ENCODE data around the gene UBE2G1.

Gene UBE2G1

DNA sequence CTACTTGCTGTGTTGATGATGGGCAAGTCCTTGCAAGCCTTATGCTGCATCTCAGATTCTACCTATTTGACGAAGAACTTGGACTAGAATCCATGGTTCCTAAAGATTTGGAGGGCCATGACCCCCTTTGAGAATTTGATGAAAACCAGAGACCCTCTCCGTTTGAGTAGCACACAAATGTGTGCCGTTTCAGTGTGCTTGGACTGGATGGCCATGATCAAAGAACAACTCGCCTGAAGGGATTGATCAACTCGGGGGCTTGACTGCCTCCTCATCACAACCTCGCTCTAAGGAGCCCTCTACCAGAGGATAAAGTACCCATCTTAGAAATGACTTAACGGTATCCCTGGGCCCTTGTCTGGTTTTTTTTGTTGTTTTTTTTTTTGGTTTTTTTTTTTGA is 99.9 kb downstream of the UBE2G1 start:
- TF ChIP-seq FOXM1 (IDR thresholded peaks at IDR 0.05; ENCODE audit: borderline replicate concordance, low read depth) (no peak), YY1 (IDR thresholded peaks at IDR 0.05; ENCODE audit: low read depth) (no peak), TAF1 (IDR thresholded peaks at IDR 0.05; ENCODE audit: low read depth) (no peak), NFIC (IDR thresholded peaks at IDR 0.05) (no peak), TCF12 (IDR thresholded peaks at IDR 0.05; ENCODE audit: low read depth) (no peak), EP300 (IDR thresholded peaks at IDR 0.05; ENCODE audit: borderline replicate concordance) (no peak)

DNA sequence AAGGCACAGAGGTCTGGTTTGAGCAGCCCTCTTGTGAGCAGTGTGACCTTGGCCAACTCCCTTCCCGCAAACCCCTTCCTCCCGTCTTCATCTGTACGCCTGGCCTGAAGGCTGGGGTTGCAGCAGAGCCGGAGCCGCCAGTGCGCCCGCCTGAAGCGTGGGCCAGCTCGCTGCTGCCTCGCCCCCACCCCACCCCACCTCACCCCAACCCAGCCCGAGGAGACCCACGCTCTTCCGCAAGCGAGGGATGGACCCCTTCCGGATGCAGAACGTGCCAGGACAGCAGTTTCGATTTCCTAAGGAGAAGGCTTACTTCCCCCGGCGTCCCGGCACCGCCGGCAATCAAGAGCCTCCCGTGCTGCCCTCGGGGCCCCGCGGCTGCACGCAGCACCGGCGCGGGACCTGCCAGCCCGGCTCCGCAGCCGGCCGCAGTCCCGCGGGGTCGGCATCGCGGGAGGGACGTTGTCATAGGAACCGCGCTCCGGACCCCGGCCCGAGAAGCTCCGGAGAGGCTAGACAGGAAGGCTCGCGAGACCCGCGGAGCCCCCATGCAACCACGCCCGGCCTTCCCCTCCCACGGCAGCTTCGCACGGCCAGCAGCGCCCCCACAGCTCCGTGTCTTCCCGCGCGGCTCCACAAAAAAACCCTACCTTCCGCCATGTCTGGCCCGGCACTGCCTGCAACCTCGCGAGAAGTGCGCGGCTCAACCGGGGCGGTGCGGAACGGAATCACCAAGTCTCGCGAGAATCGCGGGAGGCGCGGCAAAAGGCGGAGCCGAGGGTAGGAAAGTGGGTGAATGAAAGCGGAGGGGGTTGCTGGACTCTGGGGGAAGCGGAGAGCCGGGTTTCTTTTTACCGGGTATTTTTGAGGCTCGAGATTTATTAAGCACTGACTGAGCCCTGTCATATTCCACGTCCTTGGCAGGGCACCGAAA is 102.9 kb downstream of the UBE2G1 start, which contains the start of gene ANKFY1:
ANKFY1 (minus strand) TSS at position 698 of the 934 bp plus-strand sequence; CDS start at position 660, 38 bp downstream.
- peak; percentile 96 for TF ChIP-seq YY1 (IDR thresholded peaks at IDR 0.05; ENCODE audit: low read depth)
- TF ChIP-seq, protein P1, sequence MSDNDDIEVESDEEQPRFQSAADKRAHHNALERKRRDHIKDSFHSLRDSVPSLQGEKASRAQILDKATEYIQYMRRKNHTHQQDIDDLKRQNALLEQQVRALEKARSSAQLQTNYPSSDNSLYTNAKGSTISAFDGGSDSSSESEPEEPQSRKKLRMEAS (IDR thresholded peaks at IDR 0.05) = peak; percentile 70
- peak; percentile 92 for TF ChIP-seq TAF1 (IDR thresholded peaks at IDR 0.05; ENCODE audit: low read depth)
- TF ChIP-seq CREB1 (IDR thresholded peaks at IDR 0.05; ENCODE audit: low read depth) = no peak

DNA sequence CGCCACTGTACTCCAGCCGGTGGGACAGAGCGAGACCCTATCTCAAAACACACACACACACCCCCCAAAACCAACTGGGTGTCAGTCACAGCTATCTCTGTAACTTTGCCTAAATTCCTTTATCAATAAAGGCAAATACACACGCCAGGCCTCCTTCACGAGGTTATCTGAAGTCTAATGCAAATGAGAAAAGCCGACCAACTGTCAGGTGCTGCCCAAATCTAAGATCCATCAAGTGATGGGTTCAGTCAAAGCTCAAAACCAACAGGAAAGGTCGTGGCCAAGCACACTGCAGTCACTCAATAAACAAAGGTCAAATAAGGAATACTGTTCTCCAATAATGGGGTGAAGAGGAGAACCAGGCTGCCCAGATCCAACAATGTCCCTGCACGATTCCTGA is 103.8 kb downstream of the UBE2G1 start:
- TF ChIP-seq, protein P2, sequence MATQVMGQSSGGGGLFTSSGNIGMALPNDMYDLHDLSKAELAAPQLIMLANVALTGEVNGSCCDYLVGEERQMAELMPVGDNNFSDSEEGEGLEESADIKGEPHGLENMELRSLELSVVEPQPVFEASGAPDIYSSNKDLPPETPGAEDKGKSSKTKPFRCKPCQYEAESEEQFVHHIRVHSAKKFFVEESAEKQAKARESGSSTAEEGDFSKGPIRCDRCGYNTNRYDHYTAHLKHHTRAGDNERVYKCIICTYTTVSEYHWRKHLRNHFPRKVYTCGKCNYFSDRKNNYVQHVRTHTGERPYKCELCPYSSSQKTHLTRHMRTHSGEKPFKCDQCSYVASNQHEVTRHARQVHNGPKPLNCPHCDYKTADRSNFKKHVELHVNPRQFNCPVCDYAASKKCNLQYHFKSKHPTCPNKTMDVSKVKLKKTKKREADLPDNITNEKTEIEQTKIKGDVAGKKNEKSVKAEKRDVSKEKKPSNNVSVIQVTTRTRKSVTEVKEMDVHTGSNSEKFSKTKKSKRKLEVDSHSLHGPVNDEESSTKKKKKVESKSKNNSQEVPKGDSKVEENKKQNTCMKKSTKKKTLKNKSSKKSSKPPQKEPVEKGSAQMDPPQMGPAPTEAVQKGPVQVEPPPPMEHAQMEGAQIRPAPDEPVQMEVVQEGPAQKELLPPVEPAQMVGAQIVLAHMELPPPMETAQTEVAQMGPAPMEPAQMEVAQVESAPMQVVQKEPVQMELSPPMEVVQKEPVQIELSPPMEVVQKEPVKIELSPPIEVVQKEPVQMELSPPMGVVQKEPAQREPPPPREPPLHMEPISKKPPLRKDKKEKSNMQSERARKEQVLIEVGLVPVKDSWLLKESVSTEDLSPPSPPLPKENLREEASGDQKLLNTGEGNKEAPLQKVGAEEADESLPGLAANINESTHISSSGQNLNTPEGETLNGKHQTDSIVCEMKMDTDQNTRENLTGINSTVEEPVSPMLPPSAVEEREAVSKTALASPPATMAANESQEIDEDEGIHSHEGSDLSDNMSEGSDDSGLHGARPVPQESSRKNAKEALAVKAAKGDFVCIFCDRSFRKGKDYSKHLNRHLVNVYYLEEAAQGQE (IDR thresholded peaks at IDR 0.05; ENCODE audit: low read depth) = no peak
- TF ChIP-seq EGR1 (IDR thresholded peaks at IDR 0.05) (no peak), TAF1 (IDR thresholded peaks at IDR 0.05; ENCODE audit: low read depth) (no peak), TEAD4 (IDR thresholded peaks at IDR 0.05) (no peak), EP300 (IDR thresholded peaks at IDR 0.05; ENCODE audit: borderline replicate concordance) (no peak), NFIC (IDR thresholded peaks at IDR 0.05) (no peak), RAD21 (IDR thresholded peaks at IDR 0.05; ENCODE audit: low read depth) (no peak), ZBTB7A (IDR thresholded peaks at IDR 0.05; ENCODE audit: low read depth) (no peak), YY1 (IDR thresholded peaks at IDR 0.05; ENCODE audit: low read depth) (no peak), CREB1 (IDR thresholded peaks at IDR 0.05; ENCODE audit: low read depth) (no peak), FOXM1 (IDR thresholded peaks at IDR 0.05; ENCODE audit: borderline replicate concordance, low read depth) (no peak), CEBPB (IDR thresholded peaks at IDR 0.05) (no peak), TCF12 (IDR thresholded peaks at IDR 0.05; ENCODE audit: low read depth) (no peak)
- TF ChIP-seq, protein P3, sequence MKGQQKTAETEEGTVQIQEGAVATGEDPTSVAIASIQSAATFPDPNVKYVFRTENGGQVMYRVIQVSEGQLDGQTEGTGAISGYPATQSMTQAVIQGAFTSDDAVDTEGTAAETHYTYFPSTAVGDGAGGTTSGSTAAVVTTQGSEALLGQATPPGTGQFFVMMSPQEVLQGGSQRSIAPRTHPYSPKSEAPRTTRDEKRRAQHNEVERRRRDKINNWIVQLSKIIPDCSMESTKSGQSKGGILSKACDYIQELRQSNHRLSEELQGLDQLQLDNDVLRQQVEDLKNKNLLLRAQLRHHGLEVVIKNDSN (IDR thresholded peaks at IDR 0.05) = no peak
- TF ChIP-seq, protein P1 (IDR thresholded peaks at IDR 0.05) = no peak

DNA sequence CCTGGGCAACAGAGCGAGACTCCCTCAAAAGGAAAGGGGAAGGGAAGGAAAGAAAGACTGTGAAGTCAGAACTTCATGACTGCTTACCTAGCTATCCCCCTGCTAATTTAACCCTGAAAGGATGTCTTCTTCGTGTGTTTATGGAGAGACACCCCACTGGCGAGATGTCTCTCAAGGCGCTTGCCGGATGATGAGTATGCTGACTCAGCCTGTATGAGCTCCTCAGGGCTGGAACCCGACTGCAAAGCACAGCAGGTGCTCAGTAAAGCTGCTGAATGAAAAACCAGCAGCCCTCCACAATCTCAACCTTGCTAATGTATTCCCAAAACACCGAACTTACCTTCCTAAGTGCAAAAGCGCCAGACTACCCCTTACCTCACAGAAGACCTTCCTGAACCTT is 105.0 kb downstream of the UBE2G1 start:
- TF ChIP-seq TAF1 (IDR thresholded peaks at IDR 0.05; ENCODE audit: low read depth) (no peak), TEAD4 (IDR thresholded peaks at IDR 0.05) (no peak), EGR1 (IDR thresholded peaks at IDR 0.05) (no peak), YY1 (IDR thresholded peaks at IDR 0.05; ENCODE audit: low read depth) (no peak), NFIC (IDR thresholded peaks at IDR 0.05) (no peak), EP300 (IDR thresholded peaks at IDR 0.05; ENCODE audit: borderline replicate concordance) (no peak), FOXM1 (IDR thresholded peaks at IDR 0.05; ENCODE audit: borderline replicate concordance, low read depth) (no peak), CEBPB (IDR thresholded peaks at IDR 0.05) (no peak), RAD21 (IDR thresholded peaks at IDR 0.05; ENCODE audit: low read depth) (no peak), ZBTB7A (IDR thresholded peaks at IDR 0.05; ENCODE audit: low read depth) (no peak)
- TF ChIP-seq, protein P2 (IDR thresholded peaks at IDR 0.05; ENCODE audit: low read depth) = no peak

DNA sequence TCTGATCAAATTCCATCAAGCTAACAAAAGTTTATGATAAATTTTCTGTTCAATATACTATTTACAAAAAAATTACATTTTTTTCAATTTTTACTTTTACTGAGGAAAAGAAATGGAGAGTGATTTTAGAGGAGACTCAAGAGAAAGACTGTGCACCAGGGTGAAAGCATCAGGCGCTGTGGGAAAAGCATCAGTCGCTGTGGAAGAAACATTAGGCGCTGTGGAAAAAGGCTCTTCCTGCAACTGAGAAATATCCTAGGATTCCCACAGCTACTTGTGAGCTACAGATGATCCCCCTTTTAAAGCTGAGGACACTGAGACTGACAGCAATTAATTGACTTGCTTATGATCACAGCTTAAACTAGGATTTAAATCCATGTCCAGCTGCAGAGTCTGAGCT is 107.6 kb downstream of the UBE2G1 start:
- TF ChIP-seq FOXM1 (IDR thresholded peaks at IDR 0.05; ENCODE audit: borderline replicate concordance, low read depth) (no peak), NFIC (IDR thresholded peaks at IDR 0.05) (no peak), CREB1 (IDR thresholded peaks at IDR 0.05; ENCODE audit: low read depth) (no peak), CEBPB (IDR thresholded peaks at IDR 0.05) (no peak), EGR1 (IDR thresholded peaks at IDR 0.05) (no peak), TCF12 (IDR thresholded peaks at IDR 0.05; ENCODE audit: low read depth) (no peak), TEAD4 (IDR thresholded peaks at IDR 0.05) (no peak), ZBTB7A (IDR thresholded peaks at IDR 0.05; ENCODE audit: low read depth) (no peak), YY1 (IDR thresholded peaks at IDR 0.05; ENCODE audit: low read depth) (no peak), EP300 (IDR thresholded peaks at IDR 0.05; ENCODE audit: borderline replicate concordance) (no peak), RAD21 (IDR thresholded peaks at IDR 0.05; ENCODE audit: low read depth) (no peak), TAF1 (IDR thresholded peaks at IDR 0.05; ENCODE audit: low read depth) (no peak)
- TF ChIP-seq, protein P1 (IDR thresholded peaks at IDR 0.05) = no peak
- TF ChIP-seq, protein P3 (IDR thresholded peaks at IDR 0.05) = no peak
- TF ChIP-seq, protein P2 (IDR thresholded peaks at IDR 0.05; ENCODE audit: low read depth) = no peak
